GM21717 (cell line): ENCODE measurements around the gene SUPV3L1.

Experiments used
- ATAC-seq: cut with Tn5 transposase; IDR thresholded peaks from one replicate; pipeline ENCODE4 v1.9.1; 2021; ENCODE audit warnings: mild to moderate bottlenecking, moderate library complexity; ENCODE audit not compliant: unreplicated experiment

Gene SUPV3L1

GRCh38 chr10:69253171-69253570 lies 73.1 kb downstream of the SUPV3L1 start:
- no peak for ATAC-seq

GRCh38 chr10:69254877-69255276 lies 74.8 kb downstream of the SUPV3L1 start:
- ATAC-seq = no peak
